MCF 10A (cell line): ENCODE data around the gene CYLC2. TPM values are rescaled to one million over a fixed set of nuclear protein-coding genes. Genes with fewer than 3 reads are reported as not detected.
A peak's percentile ranks its signal among the peaks of the same experiment; 100 is the strongest.

Experiments
- BruUV-seq: library from RNA; stranded (reverse); fragments of 400-500 nt; replicated peaks from 2 replicates; lab custom pipeline; 2021; lab: Mats Ljungman, UMichigan
- CTCF ChIA-PET: fragments of 300-600 bp; sonication (Branson Sonifier 250); formaldehyde crosslinking; extraction: SDS; loops from one replicate; lab custom pipeline; 2021; ENCODE audit warnings: antibody characterized with exemption, inconsistent platforms; lab: Yijun Ruan, JAX
- POLR2A ChIA-PET: fragments of 300-600, 350-650 bp; sonication (Branson Sonifier 250); formaldehyde crosslinking; extraction: SDS; loops from one replicate; lab custom pipeline; 2020; ENCODE audit warnings: antibody characterized with exemption, inconsistent platforms; lab: Yijun Ruan, JAX
- DNase-seq: peaks from one replicate; pipeline ENCODE4 v3.0.0-alpha.2; 2018; ENCODE audit not compliant: unreplicated experiment
- H3K27ac Mint-ChIP-seq: one replicate; pipeline ENCODE4 v1.8.0; 2022; ENCODE audit warnings: mild to moderate bottlenecking, low read depth, mixed read lengths; ENCODE audit not compliant: unreplicated experiment
- H3K27me3 Mint-ChIP-seq: one replicate; pipeline ENCODE4 v1.8.0; 2022; ENCODE audit warnings: mixed read lengths; ENCODE audit not compliant: insufficient read depth, unreplicated experiment
- H3K36me3 Mint-ChIP-seq: one replicate; pipeline ENCODE4 v1.8.0; 2022; ENCODE audit warnings: mild to moderate bottlenecking, moderate library complexity, mixed read lengths; ENCODE audit not compliant: insufficient read depth, unreplicated experiment
- H3K4me1 Mint-ChIP-seq: one replicate; pipeline ENCODE4 v1.8.0; 2022; ENCODE audit warnings: mixed read lengths; ENCODE audit not compliant: insufficient read depth, unreplicated experiment
- H3K4me3 Mint-ChIP-seq: one replicate; pipeline ENCODE4 v1.8.0; 2022; ENCODE audit warnings: mild to moderate bottlenecking, moderate library complexity, mixed read lengths; ENCODE audit not compliant: unreplicated experiment
- H3K9me3 Mint-ChIP-seq: one replicate; pipeline ENCODE4 v1.8.0; 2022; ENCODE audit warnings: mixed read lengths; ENCODE audit not compliant: unreplicated experiment
- intact Hi-C: fragments of 100-400 bp; cut with micrococcal nuclease; formaldehyde crosslinking; loops from 2 replicates; pipeline ENCODE4 v1.14.1; 2022
- total RNA-seq: library from RNA; stranded (reverse); gene quantifications from 2 replicates; pipeline ENCODE4 v1.2.3, GENCODE V29; 2022
- TF ChIP-seq, protein P1 (sequence below): fragments of 200-600 bp; IDR thresholded peaks from one replicate; pipeline ENCODE4 v1.8.0; 2022; ENCODE audit warnings: antibody characterized with exemption, mild to moderate bottlenecking; ENCODE audit not compliant: unreplicated experiment

The CYLC2 gene
- total RNA-seq, 1 experiment from 2014 or later, result not detected

DNA sequence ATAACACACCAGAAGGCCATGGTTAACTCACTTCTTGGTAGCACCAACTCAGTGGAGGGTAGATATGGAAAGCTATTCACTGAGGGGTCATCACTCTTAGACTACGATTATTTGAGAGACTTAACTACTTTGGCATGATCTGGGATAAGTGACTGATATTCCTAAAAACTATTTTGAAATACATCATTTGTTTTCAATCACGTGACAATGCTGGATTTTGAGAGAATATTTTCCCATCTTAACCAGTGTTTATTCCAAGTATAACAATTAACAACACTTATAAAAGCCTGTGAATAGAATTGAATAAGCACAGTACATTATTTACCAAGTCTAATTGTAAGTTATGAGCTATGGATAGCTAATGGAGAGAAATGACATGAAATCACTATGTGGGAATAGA is 22.4 kb upstream of the CYLC2 start:
- POLR2A ChIA-PET, result no interaction called here
- Mint-ChIP-seq H3K4me3 (no peak overlapping the region), H3K27me3 (no peaks in the 10 kb centered on the region), H3K27ac (no peak overlapping the region), H3K36me3 (no peaks in the 10 kb centered on the region), H3K9me3 (peaks cover 15% of the 10 kb centered on the region), H3K4me1 (peaks cover 5% of the 10 kb centered on the region)
- TF ChIP-seq, protein P1, sequence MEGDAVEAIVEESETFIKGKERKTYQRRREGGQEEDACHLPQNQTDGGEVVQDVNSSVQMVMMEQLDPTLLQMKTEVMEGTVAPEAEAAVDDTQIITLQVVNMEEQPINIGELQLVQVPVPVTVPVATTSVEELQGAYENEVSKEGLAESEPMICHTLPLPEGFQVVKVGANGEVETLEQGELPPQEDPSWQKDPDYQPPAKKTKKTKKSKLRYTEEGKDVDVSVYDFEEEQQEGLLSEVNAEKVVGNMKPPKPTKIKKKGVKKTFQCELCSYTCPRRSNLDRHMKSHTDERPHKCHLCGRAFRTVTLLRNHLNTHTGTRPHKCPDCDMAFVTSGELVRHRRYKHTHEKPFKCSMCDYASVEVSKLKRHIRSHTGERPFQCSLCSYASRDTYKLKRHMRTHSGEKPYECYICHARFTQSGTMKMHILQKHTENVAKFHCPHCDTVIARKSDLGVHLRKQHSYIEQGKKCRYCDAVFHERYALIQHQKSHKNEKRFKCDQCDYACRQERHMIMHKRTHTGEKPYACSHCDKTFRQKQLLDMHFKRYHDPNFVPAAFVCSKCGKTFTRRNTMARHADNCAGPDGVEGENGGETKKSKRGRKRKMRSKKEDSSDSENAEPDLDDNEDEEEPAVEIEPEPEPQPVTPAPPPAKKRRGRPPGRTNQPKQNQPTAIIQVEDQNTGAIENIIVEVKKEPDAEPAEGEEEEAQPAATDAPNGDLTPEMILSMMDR, result no peak
- no peak for DNase-seq
- BruUV-seq, result no TSS peak
- intact Hi-C loops, result no loop called here
- CTCF ChIA-PET, result interaction anchor here (0.6 kb wide), 1 partner anchor 22 kb away, joined by 3 read pairs; no protein-coding TSS in a partner anchor

DNA sequence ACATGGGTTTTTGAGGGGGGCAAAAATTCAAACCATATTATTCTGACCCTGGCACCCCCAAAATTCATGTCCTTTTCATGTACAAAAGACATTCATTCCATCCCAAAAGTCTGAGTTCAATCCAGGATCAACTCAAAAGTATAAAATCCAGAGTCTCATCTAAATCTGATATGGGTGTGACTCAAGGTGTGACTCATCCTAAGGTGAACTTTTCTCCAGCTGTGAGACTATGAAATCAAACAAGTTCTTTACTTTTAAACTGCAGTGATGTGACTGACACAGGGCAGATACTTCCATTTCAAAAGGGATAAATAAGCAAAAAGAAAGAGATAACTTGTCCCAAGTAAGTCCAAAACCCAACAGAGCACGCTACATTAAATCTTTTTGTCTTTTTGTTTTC is 20.6 kb upstream of the CYLC2 start:
- no peaks in the 10 kb centered on the region for H3K27me3 Mint-ChIP-seq
- no peaks in the 10 kb centered on the region for H3K36me3 Mint-ChIP-seq
- DNase-seq, result peak; percentile 45
- BruUV-seq, result no TSS peak
- peaks cover 5% of the 10 kb centered on the region for H3K4me1 Mint-ChIP-seq
- H3K9me3 Mint-ChIP-seq, result peaks cover 8% of the 10 kb centered on the region
- TF ChIP-seq, protein P1, result no peak
- ChIA-PET POLR2A (no interaction called here), CTCF (interaction anchor here (0.7 kb wide), 1 partner anchor 18 kb away, joined by 3 read pairs; no protein-coding TSS in a partner anchor)
- intact Hi-C loops, result no loop called here
- H3K27ac Mint-ChIP-seq, result no peak overlapping the region
- H3K4me3 Mint-ChIP-seq, result no peak overlapping the region

DNA sequence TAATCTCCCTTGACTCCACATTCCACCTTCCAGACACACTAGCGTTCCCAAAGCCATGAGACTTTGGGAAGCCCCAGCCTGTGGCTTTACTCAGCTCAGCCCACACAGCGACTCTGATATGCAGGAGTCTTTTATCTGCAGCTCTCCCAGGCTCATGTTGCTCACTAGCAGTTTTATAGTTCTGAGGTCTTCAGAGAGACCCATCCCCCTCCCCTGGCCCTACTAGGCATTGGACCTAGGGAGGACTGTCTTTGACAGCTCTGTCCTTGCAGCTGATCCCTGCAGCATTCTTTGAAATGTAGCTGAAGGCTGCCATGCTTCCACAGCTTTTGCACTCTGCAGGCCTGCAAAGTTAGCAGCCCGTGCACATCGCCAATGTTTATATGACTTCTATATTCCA is 19.9 kb upstream of the CYLC2 start:
- TF ChIP-seq, protein P1, result no peak
- H3K4me1 Mint-ChIP-seq, result peaks cover 5% of the 10 kb centered on the region
- peaks cover 5% of the 10 kb centered on the region for H3K9me3 Mint-ChIP-seq
- H3K27me3 Mint-ChIP-seq, result no peaks in the 10 kb centered on the region
- intact Hi-C loops, result no loop called here
- POLR2A ChIA-PET, result no interaction called here
- no peak overlapping the region for H3K27ac Mint-ChIP-seq
- no TSS peak for BruUV-seq
- H3K4me3 Mint-ChIP-seq, result no peak overlapping the region
- H3K36me3 Mint-ChIP-seq, result no peaks in the 10 kb centered on the region
- CTCF ChIA-PET, result no interaction called here
- no peak for DNase-seq

DNA sequence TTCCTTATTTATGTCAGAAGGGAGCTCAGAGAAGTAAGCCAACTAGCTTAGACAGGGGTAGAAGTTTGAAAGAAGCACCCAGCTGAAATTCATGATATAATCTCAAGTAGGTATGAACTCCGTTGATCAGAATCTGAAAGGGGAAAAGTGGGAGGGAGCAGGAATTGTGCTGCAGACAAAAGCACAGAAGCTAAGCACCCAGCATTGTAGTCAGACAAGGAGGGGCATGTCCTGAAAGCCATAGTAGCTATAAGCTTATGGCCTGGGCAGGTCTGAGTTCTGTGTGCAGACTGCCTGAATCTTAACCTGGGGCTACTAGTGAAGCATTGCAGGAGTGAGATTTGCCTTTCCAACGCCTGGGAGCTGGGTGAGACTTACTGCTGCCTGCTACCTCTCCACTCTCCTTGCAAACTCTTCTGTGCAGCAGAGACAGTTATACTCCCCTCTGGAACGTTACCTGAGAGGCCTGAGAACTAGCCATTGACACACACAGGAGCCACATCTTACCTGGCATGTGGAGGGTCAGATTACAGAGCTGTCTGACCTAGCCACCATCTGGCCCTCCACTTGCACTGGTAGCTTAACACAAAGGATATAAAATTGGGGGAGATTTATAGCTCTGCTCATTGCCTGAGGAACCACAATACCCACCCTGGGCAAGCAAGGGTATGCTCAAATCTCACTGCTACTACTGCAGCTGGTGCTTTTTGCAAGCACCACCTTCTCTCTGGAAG is 9.8 kb upstream of the CYLC2 start:
- peaks cover 48% of the 10 kb centered on the region for H3K27me3 Mint-ChIP-seq
- H3K9me3 Mint-ChIP-seq, result no peaks in the 10 kb centered on the region
- H3K36me3 Mint-ChIP-seq, result no peaks in the 10 kb centered on the region
- CTCF ChIA-PET, result interaction anchor here (0.6 to 1.0 kb wide), 3 partner anchors 11 to 205 kb away, joined by 3 read pairs; no protein-coding TSS in a partner anchor
- H3K4me1 Mint-ChIP-seq, result no peaks in the 10 kb centered on the region
- POLR2A ChIA-PET, result interaction anchor here (0.6 kb wide), 1 partner anchor 1506 kb away, joined by 3 read pairs; no protein-coding TSS in a partner anchor
- H3K27ac Mint-ChIP-seq, result no peak overlapping the region
- intact Hi-C loops, result no loop called here
- H3K4me3 Mint-ChIP-seq, result no peak overlapping the region
- DNase-seq, result no peak
- TF ChIP-seq, protein P1, result no peak
- no TSS peak for BruUV-seq
